Stimulated activated naive B cell treated with anti-CD40 and anti-IgM and Interleukin-4, amounts not matched to agents 10 μg/mL and 1 μg/mL and 100 μg/mL, for 72 hours (primary cell): ENCODE measurements around the gene GTF2F2.

Experiments used
- ATAC-seq, 2 donors: fragments of 150-1000 bp; cut with Tn5 transposase; replicated peaks; 2 replicates each; pipeline ENCODE4 v1.10.0; 2021; ENCODE audit warnings: moderate library complexity in 1 of 2
- DNase-seq: peaks from one replicate; pipeline ENCODE4 v3.0.0; 2021
- H3K27ac Mint-ChIP-seq: one replicate; pipeline ENCODE4 v1.8.0; 2022; ENCODE audit warnings: mild to moderate bottlenecking, mixed read lengths
- H3K27me3 Mint-ChIP-seq, 2 donors: one replicate each; pipeline ENCODE4 v1.8.0; 2022; ENCODE audit warnings: mixed read lengths in 2 of 2
- H3K36me3 Mint-ChIP-seq, 2 donors: one replicate each; pipeline ENCODE4 v1.8.0; 2022; ENCODE audit warnings: mixed read lengths in 2 of 2, mild to moderate bottlenecking in 1 of 2
- H3K4me1 Mint-ChIP-seq, 2 donors: one replicate each; pipeline ENCODE4 v1.8.0; 2022; ENCODE audit warnings: mixed read lengths in 2 of 2, mild to moderate bottlenecking in 1 of 2
- H3K4me3 Mint-ChIP-seq, 2 donors: one replicate each; pipeline ENCODE4 v1.8.0; 2022; ENCODE audit warnings: mild to moderate bottlenecking in 2 of 2, mixed read lengths in 2 of 2, moderate library complexity in 1 of 2
- H3K9me3 Mint-ChIP-seq, 2 donors: one replicate each; pipeline ENCODE4 v1.8.0; 2022; ENCODE audit warnings: mixed read lengths in 2 of 2, mild to moderate bottlenecking in 1 of 2

GTF2F2 gene

GRCh38 chr13:45333251-45333976 is 213.1 kb downstream of the GTF2F2 start:
- H3K36me3 Mint-ChIP-seq: peaks cover 30 to 49% of the 10 kb centered on the region in 2 donors
- H3K9me3 Mint-ChIP-seq: no peaks in the 10 kb centered on the region
- H3K27ac Mint-ChIP-seq: peak overlapping the region; percentile 52

More at GRCh38 chr13:45333251-45333976, 213.1 kb downstream of the GTF2F2 start:
- ATAC-seq (peak; percentile 14 to 29), DNase-seq (no peak)
- Mint-ChIP-seq H3K27me3 (no peaks in the 10 kb centered on the region), H3K4me3 (no peak overlapping the region), H3K4me1 (peaks cover 40 to 80% of the 10 kb centered on the region in 2 donors)
